ENCODE data around the gene PLD5.
"Not testable (repeated sequence)": the region's sequence is repeated elsewhere in the genome, so short reads cannot be mapped to it uniquely, and the experiment has no call there.

PLD5 gene

DNA sequence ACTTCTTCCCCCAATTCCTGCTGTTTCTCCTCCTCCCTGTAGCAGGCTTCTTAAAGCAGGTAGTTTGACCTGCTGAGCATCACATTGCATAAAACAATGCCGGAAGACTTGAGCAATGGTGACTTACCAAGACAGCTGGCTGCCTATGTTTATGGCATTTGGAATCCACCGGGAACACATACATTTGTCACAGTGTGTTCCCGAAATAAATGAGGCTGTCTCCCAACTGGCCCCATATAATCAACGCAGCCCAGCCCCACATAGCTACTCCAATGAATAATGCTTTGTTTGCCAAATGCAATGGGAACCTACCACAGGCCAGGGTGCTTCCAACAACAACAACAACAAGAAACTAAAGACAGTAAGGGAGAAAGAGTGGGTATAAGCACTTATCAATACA is 339.5 kb downstream of the PLD5 start:
- Histone ChIP-seq H3K9ac (ENCODE audit: low read length) (no peak overlapping the region), H3K79me2 (ENCODE audit: low read length) (no peaks in the 10 kb centered on the region), H3K4me1 (ENCODE audit: low read length) (no peaks in the 10 kb centered on the region), H3K9me3 (replicated peaks; ENCODE audit: insufficient read depth, low read length) (no peaks in the 10 kb centered on the region), H3K4me3 (ENCODE audit: low read length) (no peak overlapping the region), H4K20me1 (ENCODE audit: insufficient read depth, low read length) (no peaks in the 10 kb centered on the region), H3K27me3 (replicated peaks; ENCODE audit: insufficient read depth, low read length) (no peaks in the 10 kb centered on the region), H3F3A (ENCODE audit: insufficient read depth, low read length) (no peaks in the 10 kb centered on the region), H3K36me3 (replicated peaks; ENCODE audit: insufficient read depth, low read length) (no peaks in the 10 kb centered on the region), H3K27ac (ENCODE audit: low read length) (no peak overlapping the region), H3K9me2 (replicated peaks; ENCODE audit: insufficient read depth, low read length) (no peaks in the 10 kb centered on the region), H2AFZ (ENCODE audit: low read length) (no peak overlapping the region), H3K4me2 (ENCODE audit: low read depth, low read length) (no peak overlapping the region)
- no peak for DNase-seq
- TF ChIP-seq EZH2phosphoT487 (IDR thresholded peaks at IDR 0.05; ENCODE audit: low read length) = no peak
- TF ChIP-seq, protein P1, sequence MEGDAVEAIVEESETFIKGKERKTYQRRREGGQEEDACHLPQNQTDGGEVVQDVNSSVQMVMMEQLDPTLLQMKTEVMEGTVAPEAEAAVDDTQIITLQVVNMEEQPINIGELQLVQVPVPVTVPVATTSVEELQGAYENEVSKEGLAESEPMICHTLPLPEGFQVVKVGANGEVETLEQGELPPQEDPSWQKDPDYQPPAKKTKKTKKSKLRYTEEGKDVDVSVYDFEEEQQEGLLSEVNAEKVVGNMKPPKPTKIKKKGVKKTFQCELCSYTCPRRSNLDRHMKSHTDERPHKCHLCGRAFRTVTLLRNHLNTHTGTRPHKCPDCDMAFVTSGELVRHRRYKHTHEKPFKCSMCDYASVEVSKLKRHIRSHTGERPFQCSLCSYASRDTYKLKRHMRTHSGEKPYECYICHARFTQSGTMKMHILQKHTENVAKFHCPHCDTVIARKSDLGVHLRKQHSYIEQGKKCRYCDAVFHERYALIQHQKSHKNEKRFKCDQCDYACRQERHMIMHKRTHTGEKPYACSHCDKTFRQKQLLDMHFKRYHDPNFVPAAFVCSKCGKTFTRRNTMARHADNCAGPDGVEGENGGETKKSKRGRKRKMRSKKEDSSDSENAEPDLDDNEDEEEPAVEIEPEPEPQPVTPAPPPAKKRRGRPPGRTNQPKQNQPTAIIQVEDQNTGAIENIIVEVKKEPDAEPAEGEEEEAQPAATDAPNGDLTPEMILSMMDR (IDR thresholded peaks at IDR 0.05; ENCODE audit: low read length) = no peak
- TF ChIP-seq EZH2 (optimal IDR thresholded peaks at IDR 0.05; ENCODE audit: low read depth, low read length) = no peak

DNA sequence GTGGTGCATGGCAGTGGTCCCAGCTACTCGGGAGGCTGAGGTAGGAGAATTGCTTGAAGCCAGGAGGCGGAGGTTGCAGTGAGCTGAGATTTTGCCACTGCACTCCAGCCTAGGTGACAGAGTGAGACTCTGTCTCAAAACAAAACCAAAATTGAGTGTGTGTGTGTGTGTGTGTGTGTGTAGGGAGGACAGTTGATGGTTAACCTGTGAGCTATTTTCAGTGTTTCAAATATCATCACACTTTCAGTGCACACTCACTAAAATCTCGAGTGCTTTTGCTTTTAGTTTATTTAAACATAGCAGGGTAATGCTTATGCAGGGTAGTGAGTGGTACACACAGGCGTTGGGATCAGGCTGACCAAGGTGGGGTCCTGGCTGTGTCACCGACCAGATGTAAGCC is 344.7 kb downstream of the PLD5 start:
- H3K4me3 ChIP-seq (ENCODE audit: low read length); H3K4me2 ChIP-seq (ENCODE audit: low read depth, low read length); DNase-seq; H3K4me1 ChIP-seq (ENCODE audit: low read length); H3K79me2 ChIP-seq (ENCODE audit: low read length); H3K9me3 ChIP-seq (replicated peaks; ENCODE audit: insufficient read depth, low read length); H3F3A ChIP-seq (ENCODE audit: insufficient read depth, low read length); H3K27ac ChIP-seq (ENCODE audit: low read length); H3K36me3 ChIP-seq (replicated peaks; ENCODE audit: insufficient read depth, low read length); H4K20me1 ChIP-seq (ENCODE audit: insufficient read depth, low read length); H3K27me3 ChIP-seq (replicated peaks; ENCODE audit: insufficient read depth, low read length); H3K9ac ChIP-seq (ENCODE audit: low read length); H2AFZ ChIP-seq (ENCODE audit: low read length); H3K9me2 ChIP-seq (replicated peaks; ENCODE audit: insufficient read depth, low read length): not testable (repeated sequence)

DNA sequence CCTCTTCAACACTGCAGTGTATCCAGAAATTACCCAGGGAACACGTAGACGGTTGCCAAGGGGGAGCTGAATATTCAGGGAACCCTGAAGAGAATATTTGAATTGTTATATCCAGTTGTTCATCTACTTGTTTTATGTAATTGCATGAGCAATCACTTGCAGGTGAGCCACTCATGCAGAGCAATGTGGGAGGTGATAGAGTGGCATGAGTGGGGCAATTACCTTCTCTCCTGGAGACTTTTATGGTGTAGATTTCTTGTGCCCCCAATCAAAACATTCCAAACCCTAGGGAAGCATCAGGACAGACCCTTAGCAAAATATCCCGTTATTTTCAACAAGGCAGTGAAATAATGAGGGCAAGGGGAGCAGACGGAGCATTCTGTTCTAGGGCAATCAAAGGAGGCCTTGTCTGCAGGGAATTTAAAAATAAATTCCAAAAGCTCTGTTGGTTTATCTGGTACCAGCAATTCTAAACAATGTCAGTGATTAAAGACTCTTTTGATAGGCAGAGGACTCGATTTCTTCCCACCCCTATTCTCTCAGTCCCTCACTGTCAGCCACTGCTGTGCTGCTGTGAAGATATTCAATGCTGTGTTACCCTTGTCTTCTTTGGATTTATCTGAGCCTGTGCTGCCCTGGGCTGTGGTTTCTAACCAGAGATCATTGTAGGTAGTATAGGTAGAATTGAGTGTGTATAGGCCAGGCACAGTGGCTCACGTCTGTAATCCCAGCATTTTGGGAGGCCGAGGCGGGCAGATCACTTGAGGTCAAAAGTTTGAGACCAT is 345.4 kb downstream of the PLD5 start:
- no peaks in the 10 kb centered on the region for H3K9me3 ChIP-seq (replicated peaks; ENCODE audit: insufficient read depth, low read length)
- H3K79me2 ChIP-seq (ENCODE audit: low read length) = no peaks in the 10 kb centered on the region
- H3K4me1 ChIP-seq (ENCODE audit: low read length) = no peaks in the 10 kb centered on the region
- H3K9me2 ChIP-seq (replicated peaks; ENCODE audit: insufficient read depth, low read length) = no peaks in the 10 kb centered on the region
- no peaks in the 10 kb centered on the region for H3K36me3 ChIP-seq (replicated peaks; ENCODE audit: insufficient read depth, low read length)
- no peak overlapping the region for H3K4me2 ChIP-seq (ENCODE audit: low read depth, low read length)
- DNase-seq = no peak
- no peaks in the 10 kb centered on the region for H3F3A ChIP-seq (ENCODE audit: insufficient read depth, low read length)
- H3K4me3 ChIP-seq (ENCODE audit: low read length) = no peak overlapping the region
- no peak overlapping the region for H3K9ac ChIP-seq (ENCODE audit: low read length)
- no peak overlapping the region for H3K27ac ChIP-seq (ENCODE audit: low read length)
- no peak for TF ChIP-seq EZH2phosphoT487 (IDR thresholded peaks at IDR 0.05; ENCODE audit: low read length)
- no peak for TF ChIP-seq EZH2 (optimal IDR thresholded peaks at IDR 0.05; ENCODE audit: low read depth, low read length)
- TF ChIP-seq, protein P1 (IDR thresholded peaks at IDR 0.05; ENCODE audit: low read length) = no peak
- no peaks in the 10 kb centered on the region for H4K20me1 ChIP-seq (ENCODE audit: insufficient read depth, low read length)
- H2AFZ ChIP-seq (ENCODE audit: low read length) = no peak overlapping the region
- H3K27me3 ChIP-seq (replicated peaks; ENCODE audit: insufficient read depth, low read length) = no peaks in the 10 kb centered on the region

DNA sequence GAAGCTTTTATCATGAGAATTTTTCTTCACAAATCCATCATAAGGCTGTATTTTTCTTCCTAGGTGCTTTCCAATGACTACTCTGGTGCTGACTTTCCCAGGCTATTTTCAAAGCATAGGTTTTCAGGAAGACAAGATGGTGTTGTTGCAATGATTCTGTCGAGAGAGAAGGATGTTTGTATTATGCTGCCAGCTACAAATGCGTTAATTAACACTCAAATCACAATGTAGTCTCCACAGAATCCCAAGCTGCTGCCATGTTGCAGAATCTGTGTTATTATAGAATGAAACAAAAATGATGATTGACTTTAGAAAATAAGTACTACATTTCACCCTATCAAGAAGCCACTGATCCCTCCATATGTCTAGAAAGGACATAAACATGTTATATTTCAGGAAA is 346.1 kb downstream of the PLD5 start:
- DNase-seq = no peak
- Histone ChIP-seq H4K20me1 (ENCODE audit: insufficient read depth, low read length) (no peaks in the 10 kb centered on the region), H2AFZ (ENCODE audit: low read length) (no peak overlapping the region), H3K36me3 (replicated peaks; ENCODE audit: insufficient read depth, low read length) (no peaks in the 10 kb centered on the region), H3K27me3 (replicated peaks; ENCODE audit: insufficient read depth, low read length) (no peaks in the 10 kb centered on the region), H3K9me2 (replicated peaks; ENCODE audit: insufficient read depth, low read length) (no peaks in the 10 kb centered on the region), H3K79me2 (ENCODE audit: low read length) (no peaks in the 10 kb centered on the region), H3K9me3 (replicated peaks; ENCODE audit: insufficient read depth, low read length) (no peaks in the 10 kb centered on the region), H3K4me1 (ENCODE audit: low read length) (no peaks in the 10 kb centered on the region), H3K27ac (ENCODE audit: low read length) (no peak overlapping the region), H3K4me2 (ENCODE audit: low read depth, low read length) (no peak overlapping the region), H3F3A (ENCODE audit: insufficient read depth, low read length) (no peaks in the 10 kb centered on the region), H3K9ac (ENCODE audit: low read length) (no peak overlapping the region), H3K4me3 (ENCODE audit: low read length) (no peak overlapping the region)
- TF ChIP-seq EZH2 (optimal IDR thresholded peaks at IDR 0.05; ENCODE audit: low read depth, low read length) = no peak
- TF ChIP-seq, protein P1 (IDR thresholded peaks at IDR 0.05; ENCODE audit: low read length) = no peak
- TF ChIP-seq EZH2phosphoT487 (IDR thresholded peaks at IDR 0.05; ENCODE audit: low read length) = no peak

All from MM.1S (cell line).